Measurements from ENCODE around the gene BNC1. TPM values are rescaled to one million over a fixed set of nuclear protein-coding genes. Genes with fewer than 3 reads are reported as not detected.

Gene BNC1
- total RNA-seq, 1 donor from 2014 or later: 0.67 TPM

DNA sequence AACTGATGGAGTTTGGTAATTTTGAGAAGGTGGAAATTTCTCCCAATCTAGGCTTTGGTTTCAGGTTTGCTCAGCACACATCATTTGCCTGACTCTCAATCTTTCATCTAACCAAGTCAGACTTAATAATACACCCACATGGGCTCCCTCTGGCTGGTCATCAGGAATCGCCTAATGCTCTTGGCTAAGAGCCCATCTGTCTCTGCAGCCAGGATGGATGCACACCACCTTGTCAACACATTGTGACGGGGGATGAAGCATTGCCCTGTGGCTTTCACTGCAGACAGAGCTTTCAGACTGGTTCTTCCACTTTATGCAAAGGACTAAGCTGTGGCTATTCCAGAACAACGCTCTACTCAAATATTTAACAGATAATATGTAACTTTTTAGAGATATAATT, 73.8 kb downstream of the BNC1 start:
- Mint-ChIP-seq H3K27me3 (no peaks in the 10 kb centered on the region), H3K36me3 (ENCODE audit: insufficient read depth) (peaks cover 7% of the 10 kb centered on the region), H3K27ac (no peak overlapping the region), H3K4me1 (ENCODE audit: low read depth) (peaks cover 8% of the 10 kb centered on the region), H3K4me3 (ENCODE audit: low read depth) (no peak overlapping the region), H3K9me3 (ENCODE audit: low read depth) (peaks cover 6% of the 10 kb centered on the region)
- no peak for TF ChIP-seq CTCF (IDR thresholded peaks at IDR 0.05; ENCODE audit: unreplicated experiment)
- DNase-seq (ENCODE audit: low spot score, unreplicated experiment): no peak

GRCh38 chr15:83209333-83209732, 75.1 kb downstream of the BNC1 start:
- no peak overlapping the region for H3K27ac Mint-ChIP-seq
- H3K36me3 Mint-ChIP-seq (ENCODE audit: insufficient read depth): peaks cover 2% of the 10 kb centered on the region
- DNase-seq (ENCODE audit: low spot score, unreplicated experiment): no peak
- peaks cover 20% of the 10 kb centered on the region for H3K4me1 Mint-ChIP-seq (ENCODE audit: low read depth)
- H3K4me3 Mint-ChIP-seq (ENCODE audit: low read depth): no peak overlapping the region
- no peaks in the 10 kb centered on the region for H3K27me3 Mint-ChIP-seq
- no peaks in the 10 kb centered on the region for H3K9me3 Mint-ChIP-seq (ENCODE audit: low read depth)
- no peak for TF ChIP-seq CTCF (IDR thresholded peaks at IDR 0.05; ENCODE audit: unreplicated experiment)

- H3K4me1 Mint-ChIP-seq (ENCODE audit: low read depth): peaks cover 23% of the 10 kb centered on the region
- H3K9me3 Mint-ChIP-seq (ENCODE audit: low read depth): no peaks in the 10 kb centered on the region
- H3K36me3 Mint-ChIP-seq (ENCODE audit: insufficient read depth): no peaks in the 10 kb centered on the region
- H3K27me3 Mint-ChIP-seq: no peaks in the 10 kb centered on the region
- TF ChIP-seq CTCF (IDR thresholded peaks at IDR 0.05; ENCODE audit: unreplicated experiment): no peak
- DNase-seq (ENCODE audit: low spot score, unreplicated experiment): no peak
- no peak overlapping the region for H3K4me3 Mint-ChIP-seq (ENCODE audit: low read depth)
- no peak overlapping the region for H3K27ac Mint-ChIP-seq
Observed at GRCh38 chr15:83208367-83208661, 76.2 kb downstream of the BNC1 start.

- TF ChIP-seq CTCF (IDR thresholded peaks at IDR 0.05; ENCODE audit: unreplicated experiment): peak; percentile 17
- no peaks in the 10 kb centered on the region for H3K9me3 Mint-ChIP-seq (ENCODE audit: low read depth)
- no peaks in the 10 kb centered on the region for H3K36me3 Mint-ChIP-seq (ENCODE audit: insufficient read depth)
- peak within 1 kb of the TSS; percentile 98 for H3K4me3 Mint-ChIP-seq (ENCODE audit: low read depth)
- H3K27ac Mint-ChIP-seq: peak within 1 kb of the TSS; percentile 99
- DNase-seq (ENCODE audit: low spot score, unreplicated experiment): peak; percentile 49
- peaks cover 28% of the 10 kb centered on the region for H3K4me1 Mint-ChIP-seq (ENCODE audit: low read depth)
- no peaks in the 10 kb centered on the region for H3K27me3 Mint-ChIP-seq
Observed at GRCh38 chr15:83207660-83208366, 76.7 kb downstream of the BNC1 start, which contains the start of gene HDGFL3. HDGFL3 (minus strand) TSS chr15:83207823; CDS start chr15:83207414, 409 bp downstream.

DNA sequence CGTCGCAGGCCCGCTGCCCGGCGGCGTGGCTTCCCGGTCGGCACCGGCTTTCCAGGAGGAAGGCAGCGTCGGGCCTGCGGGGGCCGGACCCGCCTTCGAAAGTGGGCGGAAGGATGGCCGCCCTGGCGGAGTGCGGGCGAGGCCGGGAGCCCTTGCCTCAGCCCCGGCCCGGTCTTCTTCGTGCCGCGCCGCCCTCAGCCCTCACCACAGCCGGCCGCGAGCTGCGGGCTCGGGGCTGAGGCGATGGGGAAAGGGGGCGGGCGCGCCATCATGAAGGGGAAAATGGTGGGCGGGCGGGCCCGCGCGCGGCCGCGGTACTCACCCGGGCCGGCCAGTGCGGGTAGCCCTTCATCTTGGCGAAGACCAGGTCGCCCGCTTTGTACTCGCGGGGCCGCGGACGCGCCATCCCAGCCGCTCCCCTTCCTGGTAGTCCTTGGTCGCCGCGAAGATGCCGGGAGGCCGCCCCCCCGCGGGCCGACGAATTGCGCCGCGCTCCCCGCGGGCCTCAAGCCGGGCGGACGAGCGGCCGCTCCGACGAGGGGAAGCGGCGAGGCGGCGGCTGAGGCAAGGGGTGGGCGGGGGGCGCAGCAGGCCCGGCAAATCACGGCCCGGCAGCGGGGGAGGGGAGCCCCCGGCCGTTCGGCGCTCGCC, 77.3 kb downstream of the BNC1 start:
- DNase-seq (ENCODE audit: low spot score, unreplicated experiment): peak; percentile 45
- Mint-ChIP-seq H3K4me3 (ENCODE audit: low read depth) (peak overlapping the region; percentile 98), H3K36me3 (ENCODE audit: insufficient read depth) (no peaks in the 10 kb centered on the region), H3K9me3 (ENCODE audit: low read depth) (no peaks in the 10 kb centered on the region), H3K27me3 (no peaks in the 10 kb centered on the region), H3K27ac (no peak overlapping the region), H3K4me1 (ENCODE audit: low read depth) (peaks cover 29% of the 10 kb centered on the region)
- no peak for TF ChIP-seq CTCF (IDR thresholded peaks at IDR 0.05; ENCODE audit: unreplicated experiment)
